ENCODE data around the gene PHACTR3. TPM values are rescaled to one million over a fixed set of nuclear protein-coding genes. Genes with fewer than 3 reads are reported as not detected.
"Not testable (repeated sequence)": the region's sequence is repeated elsewhere in the genome, so short reads cannot be mapped to it uniquely, and the experiment has no call there.

The PHACTR3 gene
- total and polyA plus RNA-seq, 2 donors (not counting 3 experiments of a cell fraction or from before 2014, with no cell fraction given), result not detected

DNA sequence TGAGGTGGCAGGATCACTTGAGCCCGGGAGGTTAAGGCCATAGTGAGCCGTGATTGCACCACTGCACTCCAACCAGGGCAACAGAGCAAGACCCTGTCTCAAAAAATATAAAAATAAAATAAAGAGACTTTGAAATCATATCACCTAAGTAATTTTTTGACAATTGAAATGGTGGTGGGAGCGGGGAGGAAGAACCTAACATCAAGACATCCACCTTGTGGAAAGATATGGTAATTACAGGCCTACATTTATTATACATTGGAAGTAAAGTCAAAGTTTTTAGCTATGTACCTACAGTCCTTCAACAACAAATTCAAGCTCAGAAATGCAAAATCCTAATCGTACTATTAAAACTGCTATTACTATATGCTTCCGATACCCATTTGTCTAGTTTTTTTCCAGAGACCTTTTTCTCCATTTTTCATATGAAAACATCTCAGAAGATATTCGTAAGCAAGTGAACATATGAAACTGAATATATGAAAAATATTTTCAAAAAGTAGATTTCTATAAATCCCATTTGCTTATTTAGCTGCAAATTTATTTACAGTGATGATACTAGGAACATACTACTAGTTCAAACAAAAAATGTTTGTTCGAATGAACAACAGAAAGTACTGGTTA, 245.8 kb downstream of the PHACTR3 start:
- dilution Hi-C loops (cut with MboI; ENCODE audit: extremely low pct_ligation_motif_present, low sequenced_read_pairs), result no loop called here
- POLR2A ChIA-PET, result no interaction called here
- intact Hi-C loops (cut with micrococcal nuclease), result loop anchor here (1.0 to 2.0 kb wide), 3 partner anchors 67 to 279 kb away; no protein-coding TSS in a partner anchor
- DNase-seq (ENCODE audit: low read depth, low spot score) (peak; percentile 22), FAIRE-seq (no peak)
- Histone ChIP-seq H3K79me2 (ENCODE audit: control insufficient read depth, insufficient read depth, low read length) (no peaks in the 10 kb centered on the region), H3K27me3 (ENCODE audit: control insufficient read depth in 2 of 2, insufficient read depth in 2 of 2, low read length in 2 of 2) (no peaks in the 10 kb centered on the region), H3K4me2 (ENCODE audit: insufficient read depth, low read length) (no peak overlapping the region), H4K20me1 (replicated peaks; ENCODE audit: control insufficient read depth, extremely low read depth, insufficient read depth, low read length) (no peaks in the 10 kb centered on the region), H2AFZ (ENCODE audit: low read depth, low read length) (no peak overlapping the region), H3K4me1 (ENCODE audit: control insufficient read depth, extremely low read depth, insufficient read depth, low read length) (no peaks in the 10 kb centered on the region), H3K27ac (ENCODE audit: insufficient read depth, low read depth, low read length) (no peak overlapping the region), H3K9me3 (replicated peaks; ENCODE audit: control insufficient read depth, insufficient read depth, low read length) (no peaks in the 10 kb centered on the region), H3K4me3 (replicated peaks in 1 of 3; ENCODE audit: insufficient read depth in 1 of 3, low read depth in 1 of 3, low read length in 3 of 3) (no peak overlapping the region), H3K36me3 (ENCODE audit: control insufficient read depth in 2 of 2, extremely low read depth in 1 of 2, insufficient read depth in 2 of 2, low read length in 2 of 2) (no peaks in the 10 kb centered on the region), H3K9ac (replicated peaks; ENCODE audit: extremely low read depth, insufficient read depth, low read length) (no peak overlapping the region), H3K9me1 (replicated peaks; ENCODE audit: control insufficient read depth, extremely low read depth, insufficient read depth, low read length) (no peaks in the 10 kb centered on the region)
- CTCF ChIA-PET, result interaction anchor here (0.5 to 2.6 kb wide), 20 partner anchors 9 to 927 kb away, joined by 3 to 8 read pairs (median 4); partner anchors contain the start of genes FAM217B and PPP1R3D
- no peak for TF ChIP-seq POLR2A (IDR thresholded peaks at IDR 0.05; ENCODE audit: low read depth, low read length)
- TF ChIP-seq, protein P1, sequence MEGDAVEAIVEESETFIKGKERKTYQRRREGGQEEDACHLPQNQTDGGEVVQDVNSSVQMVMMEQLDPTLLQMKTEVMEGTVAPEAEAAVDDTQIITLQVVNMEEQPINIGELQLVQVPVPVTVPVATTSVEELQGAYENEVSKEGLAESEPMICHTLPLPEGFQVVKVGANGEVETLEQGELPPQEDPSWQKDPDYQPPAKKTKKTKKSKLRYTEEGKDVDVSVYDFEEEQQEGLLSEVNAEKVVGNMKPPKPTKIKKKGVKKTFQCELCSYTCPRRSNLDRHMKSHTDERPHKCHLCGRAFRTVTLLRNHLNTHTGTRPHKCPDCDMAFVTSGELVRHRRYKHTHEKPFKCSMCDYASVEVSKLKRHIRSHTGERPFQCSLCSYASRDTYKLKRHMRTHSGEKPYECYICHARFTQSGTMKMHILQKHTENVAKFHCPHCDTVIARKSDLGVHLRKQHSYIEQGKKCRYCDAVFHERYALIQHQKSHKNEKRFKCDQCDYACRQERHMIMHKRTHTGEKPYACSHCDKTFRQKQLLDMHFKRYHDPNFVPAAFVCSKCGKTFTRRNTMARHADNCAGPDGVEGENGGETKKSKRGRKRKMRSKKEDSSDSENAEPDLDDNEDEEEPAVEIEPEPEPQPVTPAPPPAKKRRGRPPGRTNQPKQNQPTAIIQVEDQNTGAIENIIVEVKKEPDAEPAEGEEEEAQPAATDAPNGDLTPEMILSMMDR (IDR thresholded peaks at IDR 0.05; ENCODE audit: extremely low read depth in 1 of 2, insufficient read depth in 1 of 2, low read depth in 1 of 2, low read length in 2 of 2), result peak; percentile 28 to 31
- no TSS peak for BruUV-seq (replicated peaks)

- BruUV-seq (replicated peaks); DNase-seq (ENCODE audit: low read depth, low spot score); H3K4me3 ChIP-seq (replicated peaks in 1 of 3; ENCODE audit: insufficient read depth in 1 of 3, low read depth in 1 of 3, low read length in 3 of 3); H3K79me2 ChIP-seq (ENCODE audit: control insufficient read depth, insufficient read depth, low read length); H3K36me3 ChIP-seq (ENCODE audit: control insufficient read depth in 2 of 2, extremely low read depth in 1 of 2, insufficient read depth in 2 of 2, low read length in 2 of 2); POLR2A ChIA-PET; H2AFZ ChIP-seq (ENCODE audit: low read depth, low read length); H3K4me1 ChIP-seq (ENCODE audit: control insufficient read depth, extremely low read depth, insufficient read depth, low read length); H3K4me2 ChIP-seq (ENCODE audit: insufficient read depth, low read length); H3K9me1 ChIP-seq (replicated peaks; ENCODE audit: control insufficient read depth, extremely low read depth, insufficient read depth, low read length); H3K27me3 ChIP-seq (ENCODE audit: control insufficient read depth in 2 of 2, insufficient read depth in 2 of 2, low read length in 2 of 2); H3K9me3 ChIP-seq (replicated peaks; ENCODE audit: control insufficient read depth, insufficient read depth, low read length); dilution Hi-C loops (cut with MboI; ENCODE audit: extremely low pct_ligation_motif_present, low sequenced_read_pairs); H3K27ac ChIP-seq (ENCODE audit: insufficient read depth, low read depth, low read length); H4K20me1 ChIP-seq (replicated peaks; ENCODE audit: control insufficient read depth, extremely low read depth, insufficient read depth, low read length); FAIRE-seq; intact Hi-C loops (cut with micrococcal nuclease); CTCF ChIA-PET; H3K9ac ChIP-seq (replicated peaks; ENCODE audit: extremely low read depth, insufficient read depth, low read length): not testable (repeated sequence)
These were observed 252.2 kb downstream of the PHACTR3 start for GRCh38 chr20:59856526-59856925.

- H3K4me2 ChIP-seq (ENCODE audit: insufficient read depth, low read length); H3K9ac ChIP-seq (replicated peaks; ENCODE audit: extremely low read depth, insufficient read depth, low read length); H3K27me3 ChIP-seq (ENCODE audit: control insufficient read depth in 2 of 2, insufficient read depth in 2 of 2, low read length in 2 of 2); dilution Hi-C loops (cut with MboI; ENCODE audit: extremely low pct_ligation_motif_present, low sequenced_read_pairs); H3K36me3 ChIP-seq (ENCODE audit: control insufficient read depth in 2 of 2, extremely low read depth in 1 of 2, insufficient read depth in 2 of 2, low read length in 2 of 2); DNase-seq (ENCODE audit: low read depth, low spot score); H2AFZ ChIP-seq (ENCODE audit: low read depth, low read length); H3K4me1 ChIP-seq (ENCODE audit: control insufficient read depth, extremely low read depth, insufficient read depth, low read length); H3K9me1 ChIP-seq (replicated peaks; ENCODE audit: control insufficient read depth, extremely low read depth, insufficient read depth, low read length); H3K27ac ChIP-seq (ENCODE audit: insufficient read depth, low read depth, low read length); H3K4me3 ChIP-seq (replicated peaks in 1 of 3; ENCODE audit: insufficient read depth in 1 of 3, low read depth in 1 of 3, low read length in 3 of 3); CTCF ChIA-PET; BruUV-seq (replicated peaks); POLR2A ChIA-PET; H3K9me3 ChIP-seq (replicated peaks; ENCODE audit: control insufficient read depth, insufficient read depth, low read length); H3K79me2 ChIP-seq (ENCODE audit: control insufficient read depth, insufficient read depth, low read length); FAIRE-seq; H4K20me1 ChIP-seq (replicated peaks; ENCODE audit: control insufficient read depth, extremely low read depth, insufficient read depth, low read length); intact Hi-C loops (cut with micrococcal nuclease): not testable (repeated sequence)
These were observed 252.6 kb downstream of the PHACTR3 start for GRCh38 chr20:59856941-59857340.
